ENCODE results near the gene UBE2C. TPM values are rescaled to one million over a fixed set of nuclear protein-coding genes. Genes with fewer than 3 reads are reported as not detected.
"Not testable (repeated sequence)": the region's sequence is repeated elsewhere in the genome, so short reads cannot be mapped to it uniquely, and the experiment has no call there.

The UBE2C gene
- total RNA-seq: 202 and 212 TPM in 2 replicates
- long read RNA-seq, transcript UBE2C-204 (6 exons, 850 nt): major isoform, 84 of 87 reads
- long read RNA-seq, partial matches to known transcripts: 1 of 87 reads
- long read RNA-seq, other reads (novel, unspliced or antisense): 0 of 87 reads

GRCh38 chr20:45812157-45813005 is at the start of gene UBE2C:
TSS of gene UBE2C (plus strand) at chr20:45812644. CDS start at chr20:45812696, 52 bp downstream.
- DNase-seq (ENCODE audit: low read depth, low spot score): peak; percentile 93
- H3K36me3 Mint-ChIP-seq (ENCODE audit: low read depth): peaks cover 31% of the 10 kb centered on the region
- H3K4me1 Mint-ChIP-seq: peaks cover 32% of the 10 kb centered on the region
- peak within 1 kb of the TSS; percentile 97 for H3K4me3 Mint-ChIP-seq
- TF ChIP-seq, protein P1, sequence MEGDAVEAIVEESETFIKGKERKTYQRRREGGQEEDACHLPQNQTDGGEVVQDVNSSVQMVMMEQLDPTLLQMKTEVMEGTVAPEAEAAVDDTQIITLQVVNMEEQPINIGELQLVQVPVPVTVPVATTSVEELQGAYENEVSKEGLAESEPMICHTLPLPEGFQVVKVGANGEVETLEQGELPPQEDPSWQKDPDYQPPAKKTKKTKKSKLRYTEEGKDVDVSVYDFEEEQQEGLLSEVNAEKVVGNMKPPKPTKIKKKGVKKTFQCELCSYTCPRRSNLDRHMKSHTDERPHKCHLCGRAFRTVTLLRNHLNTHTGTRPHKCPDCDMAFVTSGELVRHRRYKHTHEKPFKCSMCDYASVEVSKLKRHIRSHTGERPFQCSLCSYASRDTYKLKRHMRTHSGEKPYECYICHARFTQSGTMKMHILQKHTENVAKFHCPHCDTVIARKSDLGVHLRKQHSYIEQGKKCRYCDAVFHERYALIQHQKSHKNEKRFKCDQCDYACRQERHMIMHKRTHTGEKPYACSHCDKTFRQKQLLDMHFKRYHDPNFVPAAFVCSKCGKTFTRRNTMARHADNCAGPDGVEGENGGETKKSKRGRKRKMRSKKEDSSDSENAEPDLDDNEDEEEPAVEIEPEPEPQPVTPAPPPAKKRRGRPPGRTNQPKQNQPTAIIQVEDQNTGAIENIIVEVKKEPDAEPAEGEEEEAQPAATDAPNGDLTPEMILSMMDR (conservative IDR thresholded peaks at IDR 0.05): no peak
- H3K27ac Mint-ChIP-seq (ENCODE audit: unreplicated experiment): peak within 1 kb of the TSS; percentile 98
- peaks cover 4% of the 10 kb centered on the region for H3K9me3 Mint-ChIP-seq
- no peaks in the 10 kb centered on the region for H3K27me3 Mint-ChIP-seq (ENCODE audit: low read depth)

DNA sequence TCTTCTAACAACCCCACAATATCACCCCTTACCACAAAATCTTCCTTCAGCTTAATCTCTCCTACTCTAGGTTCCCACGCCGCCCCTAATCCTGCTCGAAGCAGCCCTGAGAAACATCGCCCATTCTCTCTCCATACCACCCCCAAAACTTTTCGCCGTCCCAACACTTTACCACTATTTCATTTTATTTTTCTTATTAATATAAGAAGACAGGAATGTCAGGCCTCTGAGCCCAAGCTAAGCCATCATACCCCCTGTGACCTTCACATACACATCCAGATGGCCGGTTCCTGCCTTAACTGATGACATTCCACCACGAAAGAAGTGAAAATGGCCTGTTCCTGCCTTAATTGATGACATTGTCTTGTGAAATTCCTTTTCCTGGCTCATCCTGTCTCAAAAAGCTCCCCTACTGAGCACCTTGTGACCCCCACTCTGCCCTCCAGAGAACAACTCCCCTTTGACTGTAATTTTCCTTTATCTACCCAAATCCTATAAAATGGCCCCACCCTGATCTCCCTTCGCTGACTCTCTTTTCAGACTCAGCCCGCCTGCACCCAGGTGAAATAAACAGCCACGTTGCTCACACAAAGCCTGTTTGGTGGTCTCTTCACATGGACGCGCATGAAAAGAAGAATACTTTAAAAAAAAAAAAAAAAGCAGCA is 47.7 kb upstream of the UBE2C start:
- not testable (repeated sequence) for H3K9me3 Mint-ChIP-seq; H3K27ac Mint-ChIP-seq (ENCODE audit: unreplicated experiment); H3K4me1 Mint-ChIP-seq; DNase-seq (ENCODE audit: low read depth, low spot score); H3K36me3 Mint-ChIP-seq (ENCODE audit: low read depth); H3K27me3 Mint-ChIP-seq (ENCODE audit: low read depth); H3K4me3 Mint-ChIP-seq

DNA sequence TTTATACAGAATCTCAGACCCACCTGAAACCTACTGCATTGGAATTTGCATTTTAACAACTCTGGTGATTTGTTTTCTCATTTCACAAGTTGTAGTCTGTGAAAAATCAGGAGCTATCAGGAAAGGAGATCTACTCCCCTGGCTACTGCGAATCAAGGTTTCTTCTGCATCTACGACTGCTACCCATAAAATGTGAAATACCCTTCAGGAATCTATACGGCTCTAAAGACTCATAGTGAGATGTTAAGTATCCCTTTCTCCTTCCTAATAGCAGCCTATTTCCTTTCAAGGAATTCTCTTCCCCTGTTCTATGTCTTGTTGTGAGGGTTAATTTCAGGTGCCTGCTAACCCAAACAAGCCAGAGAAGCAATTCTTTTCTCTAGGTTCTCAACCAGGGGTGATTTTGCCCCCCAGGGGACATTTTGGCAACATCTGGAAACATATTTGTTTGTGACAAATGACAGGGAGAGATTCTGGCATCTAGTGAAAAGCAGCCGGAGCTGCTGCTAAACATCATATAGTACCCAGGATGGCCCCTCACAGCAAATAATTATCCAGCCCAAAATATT is 47.1 kb upstream of the UBE2C start:
- peaks cover 6% of the 10 kb centered on the region for H3K27me3 Mint-ChIP-seq (ENCODE audit: low read depth)
- no peaks in the 10 kb centered on the region for H3K4me1 Mint-ChIP-seq
- DNase-seq (ENCODE audit: low read depth, low spot score): no peak
- TF ChIP-seq, protein P1 (conservative IDR thresholded peaks at IDR 0.05): no peak
- peaks cover 2% of the 10 kb centered on the region for H3K36me3 Mint-ChIP-seq (ENCODE audit: low read depth)
- H3K27ac Mint-ChIP-seq (ENCODE audit: unreplicated experiment): no peak overlapping the region
- H3K9me3 Mint-ChIP-seq: no peaks in the 10 kb centered on the region
- H3K4me3 Mint-ChIP-seq: no peak overlapping the region

- DNase-seq (ENCODE audit: low read depth, low spot score): no peak
- TF ChIP-seq, protein P1 (conservative IDR thresholded peaks at IDR 0.05): no peak
- Mint-ChIP-seq H3K36me3 (ENCODE audit: low read depth) (no peaks in the 10 kb centered on the region), H3K27ac (ENCODE audit: unreplicated experiment) (no peak overlapping the region), H3K27me3 (ENCODE audit: low read depth) (peaks cover 6% of the 10 kb centered on the region), H3K9me3 (no peaks in the 10 kb centered on the region), H3K4me1 (peaks cover 2% of the 10 kb centered on the region), H3K4me3 (no peak overlapping the region)
These were observed 46.5 kb upstream of the UBE2C start for GRCh38 chr20:45765980-45766379.

- Mint-ChIP-seq H3K36me3 (ENCODE audit: low read depth) (no peaks in the 10 kb centered on the region), H3K4me3 (no peak overlapping the region), H3K9me3 (no peaks in the 10 kb centered on the region), H3K27ac (ENCODE audit: unreplicated experiment) (no peak overlapping the region), H3K27me3 (ENCODE audit: low read depth) (peaks cover 3% of the 10 kb centered on the region), H3K4me1 (peaks cover 8% of the 10 kb centered on the region)
- no peak for DNase-seq (ENCODE audit: low read depth, low spot score)
- TF ChIP-seq, protein P1 (conservative IDR thresholded peaks at IDR 0.05): no peak
These were observed 44.0 kb upstream of the UBE2C start for GRCh38 chr20:45768479-45768878.
